Endodermal cell (in vitro differentiated cells): ENCODE data around the gene RLF. TPM values are rescaled to one million over a fixed set of nuclear protein-coding genes. Genes with fewer than 3 reads are reported as not detected.

ENCODE experiments used
- DNase-seq: peaks from one replicate; pipeline ENCODE4 v3.0.0-alpha.2; 2017
- H3K27ac ChIP-seq: 2 replicates; pipeline ENCODE4 v1.5.1; 2013; ENCODE audit warnings: mild to moderate bottlenecking, low read depth, low read length, moderate library complexity
- H3K27me3 ChIP-seq: 2 replicates; pipeline ENCODE4 v1.6.1; 2013; ENCODE audit warnings: mild to moderate bottlenecking, low read length, moderate library complexity; ENCODE audit not compliant: insufficient read depth, control insufficient read depth, poor library complexity, severe bottlenecking
- H3K36me3 ChIP-seq: 2 replicates; pipeline ENCODE4 v1.7.0; 2013; ENCODE audit warnings: mild to moderate bottlenecking, low read length, moderate library complexity; ENCODE audit not compliant: control insufficient read depth, insufficient read depth
- H3K4me1 ChIP-seq: one replicate; pipeline ENCODE4 v1.7.0; 2013; ENCODE audit warnings: low read length; ENCODE audit not compliant: control insufficient read depth, insufficient read depth
- H3K4me3 ChIP-seq: 2 replicates; pipeline ENCODE4 v1.5.1; 2013; ENCODE audit warnings: mild to moderate bottlenecking, low read length, moderate library complexity
- H3K9ac ChIP-seq: 2 replicates; pipeline ENCODE4 v1.6.1; 2013; ENCODE audit warnings: mild to moderate bottlenecking, low read length, moderate library complexity; ENCODE audit not compliant: poor library complexity, severe bottlenecking; ENCODE audit errors: extremely low read depth
- H3K9me3 ChIP-seq: 2 replicates; pipeline ENCODE4 v1.6.1; 2013; ENCODE audit warnings: mild to moderate bottlenecking, low read length, moderate library complexity; ENCODE audit not compliant: control insufficient read depth
- H3K27ac Mint-ChIP-seq: 2 replicates; pipeline ENCODE4 v1.8.0; 2020; ENCODE audit warnings: mixed read lengths
- H3K27me3 Mint-ChIP-seq: 2 replicates; pipeline ENCODE4 v1.8.0; 2021; ENCODE audit warnings: mild to moderate bottlenecking, mixed read lengths; ENCODE audit not compliant: insufficient read depth
- H3K36me3 Mint-ChIP-seq: 2 replicates; pipeline ENCODE4 v1.8.0; 2020; ENCODE audit warnings: low read depth, mixed read lengths
- H3K4me1 Mint-ChIP-seq: 2 replicates; pipeline ENCODE4 v1.8.0; 2020; ENCODE audit warnings: mixed read lengths
- H3K4me3 Mint-ChIP-seq: 2 replicates; pipeline ENCODE4 v1.8.0; 2020; ENCODE audit warnings: mild to moderate bottlenecking, moderate library complexity, mixed read lengths
- H3K9me3 Mint-ChIP-seq: 2 replicates; pipeline ENCODE4 v1.8.0; 2020; ENCODE audit warnings: mild to moderate bottlenecking, mixed read lengths
- CTCF ChIP-seq: fragments of 200-600 bp; sonication (generic); conservative IDR thresholded peaks from 2 replicates; pipeline ENCODE4 v1.5.0; 2021; ENCODE audit warnings: antibody characterized with exemption, mild to moderate bottlenecking
- WGBS, 2 experiments: methylation state at CpG; one replicate each; pipeline versions ENCODE4 v1.1.5 to v1.1.7; 2013; ENCODE audit warnings: missing lambda C conversion rate in 2 of 2, mixed read lengths in 1 of 2; ENCODE audit not compliant: insufficient coverage in 1 of 2, insufficient read length in 1 of 2; 5-methylcytosine and 5-hydroxymethylcytosine counted together
- total RNA-seq, 2 donors: library from RNA; stranded (reverse); fragmentation: NEBNext Ultra II Directional in 1 of 2; extraction: Animal tissue kit (Norgen Biotek cat#: 25700) in 1 of 2; gene quantifications; 2 replicates in 1 of 2; 3 replicates in 1 of 2; pipeline ENCODE4 v1.2.1, GENCODE V29; 2021

RLF gene
- total RNA-seq, 2 donors from 2014 or later, result 18.8 to 23.3 TPM

DNA sequence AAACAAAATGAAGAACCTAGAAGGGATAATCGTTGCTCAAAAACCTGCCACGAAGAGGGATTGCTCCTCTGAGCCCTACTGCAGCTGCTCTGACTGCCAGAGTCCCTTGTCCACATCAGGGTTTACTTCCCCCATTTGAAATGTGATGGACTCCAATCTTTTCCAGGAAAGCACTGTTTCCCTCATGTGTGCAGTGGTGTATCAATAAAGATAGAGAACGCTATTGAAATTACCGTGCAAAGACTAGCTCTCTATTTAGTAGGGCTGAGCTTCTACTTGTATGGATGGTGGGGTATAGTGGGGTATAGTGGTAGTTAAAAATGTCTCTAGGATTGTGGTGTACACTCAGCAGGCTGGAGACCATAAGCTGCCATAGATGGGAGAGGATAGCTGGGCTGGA, 90.3 kb downstream of the RLF start:
- 92 to 96% methylated on average over 3 to 4 of the region's 4 CpGs for WGBS, 2 experiments
- H3K4me3 ChIP-seq, result no peak overlapping the region
- H3K4me1 ChIP-seq, result no peaks in the 10 kb centered on the region
- H3K9ac ChIP-seq, result no peak overlapping the region
- no peaks in the 10 kb centered on the region for H3K9me3 ChIP-seq
- H3K9me3 Mint-ChIP-seq, result no peaks in the 10 kb centered on the region
- H3K4me1 Mint-ChIP-seq, result peaks cover 8% of the 10 kb centered on the region
- no peak for TF ChIP-seq CTCF
- H3K36me3 Mint-ChIP-seq, result no peaks in the 10 kb centered on the region
- H3K27ac ChIP-seq, result no peak overlapping the region
- DNase-seq, result no peak
- no peaks in the 10 kb centered on the region for H3K36me3 ChIP-seq
- no peak overlapping the region for H3K27ac Mint-ChIP-seq
- H3K27me3 Mint-ChIP-seq, result no peaks in the 10 kb centered on the region
- no peaks in the 10 kb centered on the region for H3K27me3 ChIP-seq
- no peak overlapping the region for H3K4me3 Mint-ChIP-seq

- TF ChIP-seq CTCF, result no peak
- Histone ChIP-seq H3K36me3 (no peaks in the 10 kb centered on the region), H3K4me1 (no peaks in the 10 kb centered on the region), H3K27ac (no peak overlapping the region), H3K4me3 (no peak overlapping the region), H3K27me3 (no peaks in the 10 kb centered on the region), H3K9me3 (no peaks in the 10 kb centered on the region), H3K9ac (no peak overlapping the region)
- 86 to 90% methylated on average over 1 to 2 of the region's 2 CpGs for WGBS, 2 experiments
- Mint-ChIP-seq H3K9me3 (no peaks in the 10 kb centered on the region), H3K4me3 (no peak overlapping the region), H3K27ac (no peak overlapping the region), H3K4me1 (peaks cover 12% of the 10 kb centered on the region), H3K27me3 (no peaks in the 10 kb centered on the region), H3K36me3 (no peaks in the 10 kb centered on the region)
- no peak for DNase-seq
Measured at GRCh38 chr1:40252601-40253000, 91.4 kb downstream of the RLF start.

GRCh38 chr1:40255231-40255630, 94.0 kb downstream of the RLF start:
- no peak overlapping the region for H3K27ac Mint-ChIP-seq
- no peaks in the 10 kb centered on the region for H3K27me3 ChIP-seq
- no peak overlapping the region for H3K9ac ChIP-seq
- no peak for DNase-seq
- no peaks in the 10 kb centered on the region for H3K4me1 ChIP-seq
- H3K4me3 ChIP-seq, result no peak overlapping the region
- H3K36me3 ChIP-seq, result peaks cover 7% of the 10 kb centered on the region
- TF ChIP-seq CTCF, result no peak
- H3K27ac ChIP-seq, result no peak overlapping the region
- no peaks in the 10 kb centered on the region for H3K27me3 Mint-ChIP-seq
- H3K4me3 Mint-ChIP-seq, result no peak overlapping the region
- H3K9me3 Mint-ChIP-seq, result no peaks in the 10 kb centered on the region
- no peaks in the 10 kb centered on the region for H3K9me3 ChIP-seq
- peaks cover 5% of the 10 kb centered on the region for H3K4me1 Mint-ChIP-seq
- peaks cover 5% of the 10 kb centered on the region for H3K36me3 Mint-ChIP-seq
